ENCODE data around the gene P3H1. TPM values are rescaled to one million over a fixed set of nuclear protein-coding genes. Genes with fewer than 3 reads are reported as not detected.

The P3H1 gene
- total and polyA plus RNA-seq, 2 experiments from 2014 or later: 102 to 192 TPM

GRCh38 chr1:42738678-42739226 lies 28.1 kb downstream of the P3H1 start:
- Histone ChIP-seq H3K4me3 (no peak overlapping the region), H4K20me1 (ENCODE audit: insufficient read depth, poor library complexity, severe bottlenecking) (no peaks in the 10 kb centered on the region), H3K79me2 (no peaks in the 10 kb centered on the region), H3K27me3 (no peaks in the 10 kb centered on the region), H3K9me2 (replicated peaks; ENCODE audit: insufficient read depth) (no peaks in the 10 kb centered on the region), H3K4me1 (ENCODE audit: insufficient read depth) (peaks cover 30% of the 10 kb centered on the region), H3K36me3 (replicated peaks; ENCODE audit: insufficient read depth, low read depth) (no peaks in the 10 kb centered on the region), H3K9me3 (ENCODE audit: low read depth) (no peaks in the 10 kb centered on the region), H2AFZ (no peak overlapping the region), H3K27ac (no peak overlapping the region), H3K4me2 (no peak overlapping the region)
- 93% methylated on average over 8 of the region's 8 CpGs for WGBS (ENCODE audit: low lambda C conversion rate, missing lambda C conversion rate)
- DNase-seq (ENCODE audit: low spot score): no peak
- TF ChIP-seq CTCF (IDR thresholded peaks at IDR 0.05; ENCODE audit: poor library complexity): no peak
- no peak for TF ChIP-seq EZH2phosphoT487 (IDR thresholded peaks at IDR 0.05; ENCODE audit: low read depth, severe bottlenecking, unreplicated experiment)
- TF ChIP-seq EZH2 (IDR thresholded peaks at IDR 0.05; ENCODE audit: borderline replicate concordance): no peak

GRCh38 chr1:42737986-42738677 lies 28.7 kb downstream of the P3H1 start:
- no peaks in the 10 kb centered on the region for H3K9me2 ChIP-seq (replicated peaks; ENCODE audit: insufficient read depth)
- 93% methylated on average over 16 of the region's 21 CpGs for WGBS (ENCODE audit: low lambda C conversion rate, missing lambda C conversion rate)
- no peak overlapping the region for H3K4me3 ChIP-seq
- no peaks in the 10 kb centered on the region for H3K27me3 ChIP-seq
- no peaks in the 10 kb centered on the region for H3K36me3 ChIP-seq (replicated peaks; ENCODE audit: insufficient read depth, low read depth)
- no peak for TF ChIP-seq EZH2 (IDR thresholded peaks at IDR 0.05; ENCODE audit: borderline replicate concordance)
- TF ChIP-seq CTCF (IDR thresholded peaks at IDR 0.05; ENCODE audit: poor library complexity): no peak
- no peak for TF ChIP-seq EZH2phosphoT487 (IDR thresholded peaks at IDR 0.05; ENCODE audit: low read depth, severe bottlenecking, unreplicated experiment)
- no peak overlapping the region for H3K4me2 ChIP-seq
- no peaks in the 10 kb centered on the region for H4K20me1 ChIP-seq (ENCODE audit: insufficient read depth, poor library complexity, severe bottlenecking)
- H2AFZ ChIP-seq: no peak overlapping the region
- H3K79me2 ChIP-seq: no peaks in the 10 kb centered on the region
- H3K4me1 ChIP-seq (ENCODE audit: insufficient read depth): peaks cover 25% of the 10 kb centered on the region
- H3K27ac ChIP-seq: no peak overlapping the region
- DNase-seq (ENCODE audit: low spot score): no peak
- H3K9me3 ChIP-seq (ENCODE audit: low read depth): no peaks in the 10 kb centered on the region

- no peaks in the 10 kb centered on the region for H3K27me3 ChIP-seq
- H2AFZ ChIP-seq: no peak overlapping the region
- H3K27ac ChIP-seq: no peak overlapping the region
- no peaks in the 10 kb centered on the region for H3K36me3 ChIP-seq (replicated peaks; ENCODE audit: insufficient read depth, low read depth)
- peaks cover 25% of the 10 kb centered on the region for H3K4me1 ChIP-seq (ENCODE audit: insufficient read depth)
- no peak for DNase-seq (ENCODE audit: low spot score)
- WGBS (ENCODE audit: low lambda C conversion rate, missing lambda C conversion rate): 93% methylated on average over 5 of the region's 5 CpGs
- no peak overlapping the region for H3K4me3 ChIP-seq
- H3K9me3 ChIP-seq (ENCODE audit: low read depth): no peaks in the 10 kb centered on the region
- H3K79me2 ChIP-seq: no peaks in the 10 kb centered on the region
- H3K9me2 ChIP-seq (replicated peaks; ENCODE audit: insufficient read depth): no peaks in the 10 kb centered on the region
- H3K4me2 ChIP-seq: no peak overlapping the region
- TF ChIP-seq CTCF (IDR thresholded peaks at IDR 0.05; ENCODE audit: poor library complexity) (no peak), EZH2phosphoT487 (IDR thresholded peaks at IDR 0.05; ENCODE audit: low read depth, severe bottlenecking, unreplicated experiment) (no peak)
- H4K20me1 ChIP-seq (ENCODE audit: insufficient read depth, poor library complexity, severe bottlenecking): no peaks in the 10 kb centered on the region
Measured at GRCh38 chr1:42737257-42737656, 29.6 kb downstream of the P3H1 start.

Data from hepatocyte (in vitro differentiated cells).